Endodermal cell (in vitro differentiated cells): ENCODE measurements around the gene UBE2Q1. TPM values are rescaled to one million over a fixed set of nuclear protein-coding genes. Genes with fewer than 3 reads are reported as not detected.

Experiments used
- DNase-seq: peaks from one replicate; pipeline ENCODE4 v3.0.0-alpha.2; 2017
- H3K27ac ChIP-seq: 2 replicates; pipeline ENCODE4 v1.5.1; 2013; ENCODE audit warnings: mild to moderate bottlenecking, low read depth, low read length, moderate library complexity
- H3K27me3 ChIP-seq: 2 replicates; pipeline ENCODE4 v1.6.1; 2013; ENCODE audit warnings: mild to moderate bottlenecking, low read length, moderate library complexity; ENCODE audit not compliant: insufficient read depth, control insufficient read depth, poor library complexity, severe bottlenecking
- H3K36me3 ChIP-seq: 2 replicates; pipeline ENCODE4 v1.7.0; 2013; ENCODE audit warnings: mild to moderate bottlenecking, low read length, moderate library complexity; ENCODE audit not compliant: control insufficient read depth, insufficient read depth
- H3K4me1 ChIP-seq: one replicate; pipeline ENCODE4 v1.7.0; 2013; ENCODE audit warnings: low read length; ENCODE audit not compliant: control insufficient read depth, insufficient read depth
- H3K4me3 ChIP-seq: 2 replicates; pipeline ENCODE4 v1.5.1; 2013; ENCODE audit warnings: mild to moderate bottlenecking, low read length, moderate library complexity
- H3K9ac ChIP-seq: 2 replicates; pipeline ENCODE4 v1.6.1; 2013; ENCODE audit warnings: mild to moderate bottlenecking, low read length, moderate library complexity; ENCODE audit not compliant: poor library complexity, severe bottlenecking; ENCODE audit errors: extremely low read depth
- H3K9me3 ChIP-seq: 2 replicates; pipeline ENCODE4 v1.6.1; 2013; ENCODE audit warnings: mild to moderate bottlenecking, low read length, moderate library complexity; ENCODE audit not compliant: control insufficient read depth
- H3K27ac Mint-ChIP-seq: 2 replicates; pipeline ENCODE4 v1.8.0; 2020; ENCODE audit warnings: mixed read lengths
- H3K27me3 Mint-ChIP-seq: 2 replicates; pipeline ENCODE4 v1.8.0; 2021; ENCODE audit warnings: mild to moderate bottlenecking, mixed read lengths; ENCODE audit not compliant: insufficient read depth
- H3K36me3 Mint-ChIP-seq: 2 replicates; pipeline ENCODE4 v1.8.0; 2020; ENCODE audit warnings: low read depth, mixed read lengths
- H3K4me1 Mint-ChIP-seq: 2 replicates; pipeline ENCODE4 v1.8.0; 2020; ENCODE audit warnings: mixed read lengths
- H3K4me3 Mint-ChIP-seq: 2 replicates; pipeline ENCODE4 v1.8.0; 2020; ENCODE audit warnings: mild to moderate bottlenecking, moderate library complexity, mixed read lengths
- H3K9me3 Mint-ChIP-seq: 2 replicates; pipeline ENCODE4 v1.8.0; 2020; ENCODE audit warnings: mild to moderate bottlenecking, mixed read lengths
- WGBS, 2 experiments: methylation state at CpG; one replicate each; pipeline versions ENCODE4 v1.1.5 to v1.1.7; 2013; ENCODE audit warnings: missing lambda C conversion rate in 2 of 2, mixed read lengths in 1 of 2; ENCODE audit not compliant: insufficient coverage in 1 of 2, insufficient read length in 1 of 2; 5-methylcytosine and 5-hydroxymethylcytosine counted together
- total RNA-seq, 2 donors: library from RNA; stranded (reverse); fragmentation: NEBNext Ultra II Directional in 1 of 2; extraction: Animal tissue kit (Norgen Biotek cat#: 25700) in 1 of 2; gene quantifications; 2 replicates in 1 of 2; 3 replicates in 1 of 2; pipeline ENCODE4 v1.2.1, GENCODE V29; 2021
- TF ChIP-seq, protein P1 (sequence below): fragments of 200-600 bp; sonication (generic); conservative IDR thresholded peaks from 2 replicates; pipeline ENCODE4 v1.5.0; 2021; ENCODE audit warnings: antibody characterized with exemption, mild to moderate bottlenecking

UBE2Q1 gene
- total RNA-seq, 2 donors from 2014 or later = 83.0 to 94.7 TPM

- peaks cover 38% of the 10 kb centered on the region for H3K27me3 Mint-ChIP-seq
- peaks cover 11% of the 10 kb centered on the region for H3K4me1 Mint-ChIP-seq
- peak overlapping the region; percentile 70 for H3K4me3 Mint-ChIP-seq
- H3K4me3 ChIP-seq = peak overlapping the region; percentile 53
- H3K27ac ChIP-seq = no peak overlapping the region
- no peaks in the 10 kb centered on the region for H3K9me3 ChIP-seq
- TF ChIP-seq, protein P1, sequence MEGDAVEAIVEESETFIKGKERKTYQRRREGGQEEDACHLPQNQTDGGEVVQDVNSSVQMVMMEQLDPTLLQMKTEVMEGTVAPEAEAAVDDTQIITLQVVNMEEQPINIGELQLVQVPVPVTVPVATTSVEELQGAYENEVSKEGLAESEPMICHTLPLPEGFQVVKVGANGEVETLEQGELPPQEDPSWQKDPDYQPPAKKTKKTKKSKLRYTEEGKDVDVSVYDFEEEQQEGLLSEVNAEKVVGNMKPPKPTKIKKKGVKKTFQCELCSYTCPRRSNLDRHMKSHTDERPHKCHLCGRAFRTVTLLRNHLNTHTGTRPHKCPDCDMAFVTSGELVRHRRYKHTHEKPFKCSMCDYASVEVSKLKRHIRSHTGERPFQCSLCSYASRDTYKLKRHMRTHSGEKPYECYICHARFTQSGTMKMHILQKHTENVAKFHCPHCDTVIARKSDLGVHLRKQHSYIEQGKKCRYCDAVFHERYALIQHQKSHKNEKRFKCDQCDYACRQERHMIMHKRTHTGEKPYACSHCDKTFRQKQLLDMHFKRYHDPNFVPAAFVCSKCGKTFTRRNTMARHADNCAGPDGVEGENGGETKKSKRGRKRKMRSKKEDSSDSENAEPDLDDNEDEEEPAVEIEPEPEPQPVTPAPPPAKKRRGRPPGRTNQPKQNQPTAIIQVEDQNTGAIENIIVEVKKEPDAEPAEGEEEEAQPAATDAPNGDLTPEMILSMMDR = no peak
- H3K9ac ChIP-seq = no peak overlapping the region
- H3K27me3 ChIP-seq = peaks cover 47% of the 10 kb centered on the region
- no peaks in the 10 kb centered on the region for H3K36me3 ChIP-seq
- 34 to 60% methylated on average over 6 to 17 of the region's 17 CpGs for WGBS, 2 experiments
- H3K9me3 Mint-ChIP-seq = no peaks in the 10 kb centered on the region
- H3K27ac Mint-ChIP-seq = no peak overlapping the region
- no peak for DNase-seq
- H3K4me1 ChIP-seq = no peaks in the 10 kb centered on the region
- no peaks in the 10 kb centered on the region for H3K36me3 Mint-ChIP-seq
These were observed 9.8 kb upstream of the UBE2Q1 start for GRCh38 chr1:154568157-154568815.

DNA sequence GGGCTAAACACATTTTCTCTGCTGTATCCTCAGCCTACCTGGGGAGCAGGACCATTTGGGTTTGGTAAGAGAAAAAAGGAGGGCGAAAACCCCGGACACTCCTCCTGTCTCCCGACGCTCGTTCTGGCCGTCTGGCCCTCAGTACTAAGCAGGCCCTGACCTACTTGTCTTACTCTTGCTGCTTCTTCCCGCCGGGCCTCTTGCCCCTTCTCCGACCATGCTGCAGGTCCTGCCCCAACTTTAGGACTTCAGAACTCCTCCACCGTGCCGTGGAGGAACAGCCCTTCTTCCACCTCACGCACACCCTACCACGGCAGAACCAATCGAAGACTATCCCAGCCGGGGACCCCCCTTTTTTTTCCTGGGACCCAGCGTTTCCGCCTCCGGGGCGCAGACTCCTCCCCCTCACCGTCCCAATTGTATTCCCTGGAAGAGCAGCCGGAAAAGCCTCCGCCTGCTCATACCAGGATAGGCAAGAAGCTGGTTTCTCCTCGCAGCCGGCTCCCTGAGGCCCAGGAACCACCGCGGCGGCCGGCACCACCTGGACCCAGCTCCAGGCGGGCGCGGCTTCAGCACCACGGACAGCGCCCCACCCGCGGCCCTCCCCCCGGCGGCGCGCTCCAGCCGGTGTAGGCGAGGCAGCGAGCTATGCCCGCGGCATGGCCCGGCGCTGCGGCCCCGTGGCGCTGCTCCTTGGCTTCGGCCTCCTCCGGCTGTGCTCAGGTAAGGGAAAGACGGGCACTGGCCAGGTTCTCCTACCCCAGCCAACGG lies 9.1 kb upstream of the UBE2Q1 start, which contains the start of gene CHRNB2:
CHRNB2 (plus strand) TSS at position 393 of the 771 bp plus-strand sequence; CDS start at position 660, 267 bp downstream.
- no peaks in the 10 kb centered on the region for H3K36me3 ChIP-seq
- Mint-ChIP-seq H3K4me1 (peaks cover 11% of the 10 kb centered on the region), H3K4me3 (peak within 1 kb of the TSS; percentile 70), H3K36me3 (no peaks in the 10 kb centered on the region), H3K27me3 (peaks cover 38% of the 10 kb centered on the region), H3K27ac (peak within 1 kb of the TSS; percentile 84), H3K9me3 (no peaks in the 10 kb centered on the region)
- peak; percentile 98 for DNase-seq
- H3K27me3 ChIP-seq = peaks cover 47% of the 10 kb centered on the region
- H3K9ac ChIP-seq = no peak within 1 kb of the TSS
- H3K4me3 ChIP-seq = peak within 1 kb of the TSS; percentile 74
- TF ChIP-seq, protein P1 = no peak
- no peak within 1 kb of the TSS for H3K27ac ChIP-seq
- 8% methylated on average over 17 to 53 of the region's 53 CpGs for WGBS, 2 experiments
- H3K9me3 ChIP-seq = no peaks in the 10 kb centered on the region
- H3K4me1 ChIP-seq = no peaks in the 10 kb centered on the region

- Histone ChIP-seq H3K9me3 (no peaks in the 10 kb centered on the region), H3K4me3 (no peak overlapping the region), H3K36me3 (no peaks in the 10 kb centered on the region), H3K27me3 (peaks cover 47% of the 10 kb centered on the region), H3K9ac (no peak overlapping the region), H3K4me1 (no peaks in the 10 kb centered on the region), H3K27ac (no peak overlapping the region)
- DNase-seq = no peak
- H3K9me3 Mint-ChIP-seq = no peaks in the 10 kb centered on the region
- H3K4me1 Mint-ChIP-seq = peaks cover 17% of the 10 kb centered on the region
- no peaks in the 10 kb centered on the region for H3K36me3 Mint-ChIP-seq
- H3K4me3 Mint-ChIP-seq = no peak overlapping the region
- H3K27me3 Mint-ChIP-seq = peaks cover 33% of the 10 kb centered on the region
- H3K27ac Mint-ChIP-seq = no peak overlapping the region
- TF ChIP-seq, protein P1 = no peak
- WGBS, 2 experiments = 92 to 94% methylated on average over 5 to 6 of the region's 6 CpGs
These were observed 7.4 kb upstream of the UBE2Q1 start for GRCh38 chr1:154565876-154566275.
